ENCODE data around the gene CFC1.
"Not testable (repeated sequence)": the region's sequence is repeated elsewhere in the genome, so short reads cannot be mapped to it uniquely, and the experiment has no call there.

CFC1 gene

DNA sequence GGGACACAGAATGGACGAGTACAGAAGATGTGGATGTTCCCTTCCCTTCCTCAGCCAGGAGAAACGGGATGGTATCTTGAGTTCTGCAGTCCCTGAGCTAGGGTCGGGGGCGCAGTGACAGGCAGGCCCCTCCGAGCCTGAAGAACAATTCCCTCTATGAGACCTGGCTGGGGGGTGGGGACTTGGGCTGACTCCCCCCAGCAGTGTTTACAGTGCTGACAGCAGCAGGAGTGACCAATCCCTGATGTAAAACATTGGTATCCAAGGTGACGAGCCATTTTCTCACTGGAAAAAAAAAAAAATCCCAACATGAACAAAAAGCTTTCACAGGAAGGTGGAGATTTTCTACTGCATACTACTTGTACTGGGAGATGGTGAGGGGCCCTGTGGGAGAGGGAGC, at the start of gene CFC1:
CFC1 (minus strand) TSS at position 183 of the 400 bp plus-strand sequence. CDS start 288 bp downstream, outside the sequence.
- not testable (repeated sequence) for H3K4me3 ChIP-seq (ENCODE audit: low read length)

DNA sequence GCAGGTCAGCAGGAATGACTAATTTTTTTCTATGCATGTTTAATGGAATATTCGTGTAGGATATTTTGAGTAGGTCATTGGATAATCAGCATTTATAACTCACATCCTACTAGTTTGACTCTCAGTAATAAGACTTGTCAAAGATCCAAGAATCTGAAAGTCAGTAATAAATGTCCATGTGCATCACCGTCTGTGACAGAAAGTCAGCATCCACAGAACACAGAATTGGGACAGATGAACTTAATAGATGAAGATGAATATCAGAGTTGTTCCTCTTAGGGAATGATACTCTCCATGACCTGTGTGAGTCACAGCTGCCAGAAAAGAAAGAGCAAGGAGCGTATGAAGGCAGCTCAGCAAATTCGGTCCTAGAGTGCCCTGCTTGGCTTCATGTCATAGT, 42.3 kb upstream of the CFC1 start:
- H3K4me3 ChIP-seq (ENCODE audit: low read length): not testable (repeated sequence)

DNA sequence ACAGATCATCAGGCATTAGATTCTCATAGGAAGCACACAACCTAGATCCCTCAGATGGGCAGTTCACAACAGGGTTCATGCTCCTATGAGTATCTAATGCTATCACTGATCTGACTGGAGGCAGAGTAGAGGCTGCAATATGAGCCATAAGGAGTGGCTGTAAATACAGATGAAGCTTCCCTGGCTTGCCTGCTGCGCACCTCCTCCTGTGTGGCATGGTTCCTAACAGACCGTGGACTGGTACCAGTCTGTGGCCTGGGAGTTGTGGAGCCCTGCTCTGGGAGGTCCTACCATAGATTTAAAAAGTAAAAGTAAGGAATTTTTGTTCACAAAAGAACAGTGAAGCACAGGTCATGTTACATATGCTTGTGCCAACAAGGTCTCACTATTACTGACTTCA, 39.6 kb upstream of the CFC1 start:
- not testable (repeated sequence) for H3K4me3 ChIP-seq (ENCODE audit: low read length)

DNA sequence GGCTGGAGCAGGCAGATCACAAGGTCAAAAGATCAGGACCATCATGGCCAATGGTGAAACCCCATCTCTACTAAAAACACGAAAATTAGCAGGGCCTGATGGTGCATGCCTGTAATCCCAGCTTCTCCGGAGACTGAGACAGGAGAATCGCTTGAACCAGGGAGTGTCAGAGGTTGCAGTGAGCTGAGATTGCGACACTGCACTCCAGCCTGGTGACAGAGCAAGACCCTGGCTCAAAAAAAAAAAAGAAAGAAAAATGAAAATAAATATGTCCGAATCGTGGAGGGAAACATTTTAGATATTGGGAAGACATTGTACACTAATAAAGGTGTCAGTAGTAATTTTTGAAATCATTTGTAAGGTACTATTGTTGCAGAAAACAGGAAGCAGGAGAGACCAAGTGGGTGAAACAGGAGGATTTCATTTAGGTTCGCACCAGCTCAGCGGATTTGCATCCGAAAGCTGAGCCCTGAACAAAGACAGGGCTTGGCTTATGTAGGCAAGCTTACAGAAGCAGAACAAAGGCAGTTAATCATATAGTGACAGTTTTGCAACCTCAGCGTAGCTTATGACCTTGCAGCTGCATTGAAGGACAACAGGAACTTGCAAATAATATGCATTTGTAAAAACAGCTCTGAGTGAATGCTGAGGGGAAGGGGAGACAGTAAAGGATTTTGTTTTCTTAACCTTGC, 29.6 kb upstream of the CFC1 start:
- H3K4me3 ChIP-seq (ENCODE audit: low read length): not testable (repeated sequence)

DNA sequence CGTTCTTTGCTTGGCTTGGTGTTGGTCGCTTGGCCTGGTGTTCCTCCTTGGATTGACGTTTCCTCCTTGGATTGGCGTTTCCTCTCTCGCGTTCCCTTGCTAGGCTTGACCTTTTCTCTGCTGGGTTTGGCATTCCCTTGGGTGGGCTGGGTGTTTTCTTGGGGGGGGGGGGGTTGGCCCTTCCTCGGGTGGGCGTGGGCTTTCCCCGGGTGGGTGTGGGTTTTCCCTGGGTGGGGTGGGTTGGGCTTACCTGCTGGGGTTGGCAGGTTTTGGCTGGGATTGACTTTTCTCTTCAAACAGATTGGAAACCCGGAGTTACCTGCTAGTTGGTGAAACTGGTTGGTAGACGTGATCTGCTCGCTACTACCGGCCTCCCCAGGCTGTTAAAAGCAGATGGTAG, 11.8 kb upstream of the CFC1 start, which contains the start of gene POTEJ:
POTEJ (plus strand) TSS at position 301 of the 400 bp plus-strand sequence; CDS start at position 394, 93 bp downstream.
- not testable (repeated sequence) for H3K4me3 ChIP-seq (ENCODE audit: low read length)

GRCh38 chr2:130610486-130610885, 11.1 kb upstream of the CFC1 start:
- not testable (repeated sequence) for H3K4me3 ChIP-seq (ENCODE audit: low read length)

DNA sequence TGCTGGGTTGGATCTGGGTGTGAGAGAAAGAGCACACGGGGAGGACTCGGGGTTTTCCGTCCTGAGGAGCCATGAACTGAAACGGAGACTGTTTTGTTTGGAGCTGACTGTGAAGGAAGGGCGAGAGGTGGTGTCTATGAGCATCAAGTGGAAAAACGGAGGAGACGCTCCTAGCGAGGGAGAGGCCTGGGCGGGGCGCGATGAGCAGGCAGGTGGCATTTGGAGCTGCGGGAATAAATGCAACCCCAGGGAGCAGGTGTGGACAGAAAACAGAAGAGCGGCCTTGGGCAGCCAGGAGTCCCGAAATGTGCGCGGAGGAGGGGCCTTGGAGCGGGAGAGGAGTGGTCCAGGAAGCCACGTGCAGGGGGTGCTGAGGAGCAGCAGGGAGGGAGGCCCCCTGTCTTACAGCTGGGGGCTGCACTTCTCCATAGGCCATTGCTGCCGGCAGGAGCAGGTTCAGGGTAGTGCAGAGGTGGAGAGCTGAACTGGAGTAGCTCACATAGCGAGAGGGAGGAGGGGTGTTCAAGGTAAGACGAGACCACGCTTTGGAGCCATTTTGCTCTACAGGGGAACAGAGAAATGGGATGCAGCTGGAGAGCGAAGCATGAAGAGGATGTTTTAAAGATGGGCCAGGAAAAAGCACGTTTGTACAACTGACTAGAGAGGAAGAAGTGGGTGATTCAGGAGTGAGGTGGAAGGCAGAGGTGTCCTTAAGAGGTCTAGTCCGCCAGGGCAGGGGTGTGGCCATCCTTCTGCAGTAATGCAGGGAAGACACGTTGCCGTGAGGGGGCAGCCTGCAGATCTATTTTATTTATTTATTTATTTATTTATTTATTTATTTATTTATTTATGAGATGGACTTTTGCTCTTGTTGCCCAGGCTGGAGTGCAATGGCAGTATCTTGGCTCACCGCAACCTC, 9.9 kb upstream of the CFC1 start:
- not testable (repeated sequence) for H3K4me3 ChIP-seq (ENCODE audit: low read length)

GRCh38 chr2:130608276-130609001, 9.1 kb upstream of the CFC1 start:
- not testable (repeated sequence) for H3K4me3 ChIP-seq (ENCODE audit: low read length)

DNA sequence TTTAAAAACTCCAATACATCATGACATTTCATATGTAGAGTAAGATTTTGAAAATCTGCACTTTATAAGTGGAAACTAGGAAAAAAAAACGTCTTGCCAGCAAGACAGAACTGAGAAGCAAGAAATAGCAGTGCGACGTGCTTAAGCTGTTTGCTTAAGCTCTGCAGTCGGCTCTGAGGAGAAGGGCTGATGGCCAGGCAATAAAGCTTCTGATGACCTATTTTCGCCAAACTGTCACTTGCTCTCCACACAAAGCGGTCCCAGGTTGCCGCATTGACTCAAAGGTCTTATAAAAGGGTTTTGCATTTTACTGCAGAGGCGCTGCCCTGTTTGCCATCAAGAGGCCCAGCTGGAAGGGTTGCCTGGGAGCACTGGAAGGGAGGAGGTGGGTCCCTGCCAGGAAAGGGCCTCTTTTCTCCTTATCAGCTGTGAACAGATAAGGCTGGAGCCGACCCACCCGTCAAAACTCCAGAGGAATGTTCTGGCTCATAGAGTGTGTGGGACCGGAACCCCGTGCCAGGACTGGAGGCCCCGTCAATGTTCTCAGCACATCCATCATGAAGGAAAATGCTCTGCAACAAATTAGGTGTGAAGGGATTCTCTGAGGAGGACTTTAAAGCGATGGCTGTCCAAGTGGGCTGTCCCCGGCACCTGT, 2.4 kb upstream of the CFC1 start:
- not testable (repeated sequence) for H3K4me3 ChIP-seq (ENCODE audit: low read length)

DNA sequence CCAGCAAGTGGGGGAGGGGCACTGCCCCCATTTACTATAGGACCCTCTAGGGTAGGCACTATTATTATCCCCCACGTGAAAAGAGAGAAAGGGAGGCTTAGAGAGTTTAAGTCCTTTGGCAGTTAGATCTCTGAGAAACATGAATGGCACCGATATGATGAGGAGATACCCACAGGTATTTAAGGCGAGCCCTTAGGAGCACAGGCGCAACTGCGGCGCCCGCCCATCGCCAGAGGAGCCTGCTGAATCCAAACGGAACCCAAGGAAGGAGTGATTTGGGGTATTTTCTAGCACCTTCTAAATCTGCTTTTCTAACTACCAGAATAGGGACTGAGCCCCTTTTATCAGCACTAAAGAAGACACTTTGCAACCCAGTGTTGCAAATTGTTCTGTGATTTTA, 551 bp upstream of the CFC1 start:
- not testable (repeated sequence) for H3K4me3 ChIP-seq (ENCODE audit: low read length)

DNA sequence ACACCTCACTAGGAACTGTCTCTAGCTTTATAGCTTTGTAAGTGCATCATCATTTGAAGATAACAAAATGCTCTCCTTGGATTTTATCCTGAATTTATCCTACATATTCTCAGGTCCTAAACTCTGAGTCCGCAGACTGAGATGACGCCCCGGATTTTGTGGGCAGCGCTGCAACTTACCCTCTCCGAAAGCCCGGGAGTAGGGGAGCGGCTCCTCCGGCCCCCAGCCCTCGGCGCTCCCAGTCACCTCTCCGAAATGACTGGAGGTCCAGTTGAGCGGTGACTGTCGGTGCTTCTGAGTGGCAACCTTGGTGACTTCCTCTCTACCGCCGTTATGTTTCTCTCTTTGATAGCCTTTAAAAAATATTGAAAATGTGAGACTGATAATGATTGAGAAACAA, 912 bp downstream of the CFC1 start:
- H3K4me3 ChIP-seq (ENCODE audit: low read length): not testable (repeated sequence)

DNA sequence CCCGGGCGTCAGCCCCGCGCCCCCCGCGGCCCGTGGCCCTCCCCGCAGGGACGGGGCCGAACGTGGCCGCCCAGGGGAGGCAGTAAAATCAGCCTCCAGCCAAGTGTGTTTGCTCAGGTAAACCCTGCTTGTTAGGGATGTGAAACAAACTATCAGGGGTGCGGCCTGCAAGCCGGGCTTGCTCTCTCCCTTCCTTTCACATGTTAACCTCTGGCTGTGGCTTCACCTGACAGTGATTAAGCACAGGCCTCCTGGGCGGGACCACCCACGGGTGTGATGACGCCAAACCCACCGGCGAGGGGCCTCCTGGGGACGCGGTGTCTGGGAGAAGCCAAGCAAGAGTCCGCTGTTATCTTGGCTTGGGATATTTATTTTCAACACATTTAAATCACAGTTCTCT, 1.4 kb downstream of the CFC1 start:
- H3K4me3 ChIP-seq (ENCODE audit: low read length): not testable (repeated sequence)

DNA sequence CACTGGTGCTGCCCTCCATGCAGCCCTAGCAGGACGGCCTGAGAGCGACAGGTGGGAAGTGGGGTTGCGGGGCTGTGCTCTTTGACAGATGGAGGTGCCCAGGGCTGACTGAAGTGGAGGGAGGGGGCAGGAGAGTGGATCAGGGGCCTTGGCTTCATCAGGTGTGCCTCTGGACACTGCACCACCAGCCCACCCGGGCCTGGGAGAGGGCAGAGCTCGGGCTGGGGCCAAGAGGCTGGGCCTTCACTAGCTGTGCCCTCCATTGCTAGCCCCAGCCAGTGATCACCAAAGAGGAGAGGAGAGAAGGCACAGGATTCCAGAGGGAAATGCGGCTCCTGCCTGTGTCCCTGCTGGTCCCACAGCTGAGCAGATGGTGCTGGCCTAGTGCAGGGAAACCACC, 2.6 kb downstream of the CFC1 start:
- H3K4me3 ChIP-seq (ENCODE audit: low read length): not testable (repeated sequence)

- not testable (repeated sequence) for H3K4me3 ChIP-seq (ENCODE audit: low read length)
Observed at GRCh38 chr2:130594011-130594410, 5.4 kb downstream of the CFC1 start.

GRCh38 chr2:130592791-130593414, 6.5 kb downstream of the CFC1 start:
- H3K4me3 ChIP-seq (ENCODE audit: low read length): not testable (repeated sequence)

GRCh38 chr2:130590842-130591359, 8.5 kb downstream of the CFC1 start:
- not testable (repeated sequence) for H3K4me3 ChIP-seq (ENCODE audit: low read length)

DNA sequence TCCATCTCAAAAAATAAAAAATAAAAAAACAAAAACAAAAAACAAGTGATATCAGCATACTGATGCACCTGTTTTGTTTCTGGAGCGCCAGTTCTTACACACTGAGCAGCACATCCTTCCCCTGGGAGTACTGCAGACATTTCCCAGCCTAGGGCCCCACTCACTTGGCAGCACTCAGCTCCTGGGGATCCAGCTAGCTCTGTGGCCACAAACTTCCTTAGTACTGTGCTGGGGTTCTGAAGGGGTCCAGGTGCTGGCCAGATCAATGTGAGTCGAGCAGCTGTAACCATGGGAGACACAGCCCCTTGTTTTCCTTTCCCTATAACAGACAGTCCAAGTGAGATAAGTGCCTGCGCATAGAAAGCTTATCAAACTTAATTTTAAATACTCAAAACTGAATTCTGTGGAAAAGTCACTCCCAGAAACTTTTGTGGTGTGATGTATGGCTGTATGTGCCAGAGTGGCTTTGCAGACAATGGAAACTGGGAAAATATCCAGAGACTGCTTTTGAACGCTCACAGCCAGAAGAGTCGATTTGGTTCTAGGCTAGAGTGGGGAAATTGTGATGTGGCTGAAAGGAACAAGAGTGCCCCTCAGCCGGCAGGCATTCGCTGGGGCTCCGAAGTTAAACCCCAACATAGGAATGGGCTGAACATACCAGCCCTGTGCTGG, 9.1 kb downstream of the CFC1 start:
- not testable (repeated sequence) for H3K4me3 ChIP-seq (ENCODE audit: low read length)

- not testable (repeated sequence) for H3K4me3 ChIP-seq (ENCODE audit: low read length)
Observed at GRCh38 chr2:130588688-130589458, 10.5 kb downstream of the CFC1 start.

GRCh38 chr2:130584726-130585125, 14.6 kb downstream of the CFC1 start:
- H3K4me3 ChIP-seq (ENCODE audit: low read length): not testable (repeated sequence)
